HG02642 (cell line): ENCODE data around the gene EIF4EBP3.
"Not testable (repeated sequence)": the region's sequence is repeated elsewhere in the genome, so short reads cannot be mapped to it uniquely, and the experiment has no call there.

Experiments used
- ATAC-seq: cut with Tn5 transposase; IDR thresholded peaks from one replicate; pipeline ENCODE4 v1.9.1; 2021; ENCODE audit warnings: mild to moderate bottlenecking; ENCODE audit not compliant: unreplicated experiment, poor library complexity

Gene EIF4EBP3

DNA sequence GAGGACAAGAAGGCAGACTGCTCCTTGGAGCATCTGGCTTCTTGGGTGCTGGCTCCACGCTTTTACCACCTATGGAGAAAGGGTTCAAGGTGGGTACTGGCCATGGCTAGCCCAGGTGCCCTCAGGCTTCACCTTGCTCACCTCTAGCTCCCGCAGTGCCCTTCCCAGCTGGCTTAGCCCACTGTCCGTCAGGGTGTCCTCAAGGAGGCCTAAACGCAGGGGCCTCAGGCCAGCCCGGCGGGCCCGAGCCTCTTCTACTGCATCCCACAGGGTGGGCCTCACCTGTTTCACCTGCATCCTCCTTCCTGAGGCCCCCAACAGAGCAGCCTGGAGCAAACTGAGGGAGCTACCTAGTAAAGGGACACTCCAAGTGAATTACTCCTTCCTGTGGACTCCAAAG lies 26.2 kb downstream of the EIF4EBP3 start:
- no peak for ATAC-seq

GRCh38 chr5:140574165-140574564 lies 26.7 kb downstream of the EIF4EBP3 start:
- ATAC-seq, result no peak

- ATAC-seq, result no peak
These were observed 27.8 kb downstream of the EIF4EBP3 start for GRCh38 chr5:140575309-140575708.

- ATAC-seq, result no peak
These were observed 29.3 kb downstream of the EIF4EBP3 start for GRCh38 chr5:140576776-140577201.

DNA sequence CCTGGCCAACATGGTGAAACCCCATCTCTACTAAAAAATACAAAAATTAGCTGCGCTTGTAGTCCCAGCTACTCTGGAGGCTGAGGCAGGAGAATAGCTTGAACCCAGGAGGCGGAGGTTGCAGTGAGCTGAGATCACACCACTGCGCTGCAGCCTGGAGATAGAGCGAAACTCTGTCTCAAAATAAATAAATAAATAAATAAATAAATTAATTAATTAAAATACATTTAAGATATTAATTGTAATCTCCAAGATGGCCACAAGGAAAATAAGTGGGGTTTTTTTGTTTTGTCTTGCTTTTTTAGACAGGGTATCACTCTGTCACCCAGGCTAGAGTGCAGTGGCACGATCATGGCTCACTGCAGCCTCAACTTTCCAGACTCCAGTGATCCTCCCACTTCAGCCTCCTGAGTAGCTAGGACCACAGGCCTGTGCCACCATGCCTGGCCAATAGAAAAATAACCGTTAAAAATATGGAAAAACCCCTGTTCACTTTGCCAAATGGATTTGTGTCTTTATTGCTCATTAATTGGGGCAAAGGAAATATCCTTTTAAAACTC lies 31.8 kb downstream of the EIF4EBP3 start:
- not testable (repeated sequence) for ATAC-seq

DNA sequence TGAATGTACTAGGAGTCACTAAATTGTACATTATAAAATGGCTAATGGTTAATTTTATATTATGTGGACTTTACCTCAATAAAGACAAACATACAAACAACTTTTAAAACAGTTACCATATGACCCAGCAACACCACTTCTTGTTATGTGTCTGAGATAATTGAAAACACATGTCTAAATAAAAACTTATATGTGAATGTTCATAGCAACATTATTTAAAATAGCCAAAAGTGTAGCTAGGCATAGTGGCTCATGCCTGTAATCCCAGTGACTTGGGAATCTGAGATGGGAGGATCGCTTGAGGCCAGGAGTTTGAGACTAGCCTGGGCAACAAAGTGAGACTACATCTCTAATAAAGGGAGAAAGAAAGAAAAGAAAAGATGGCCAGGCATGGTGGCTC lies 40.0 kb downstream of the EIF4EBP3 start:
- no peak for ATAC-seq

DNA sequence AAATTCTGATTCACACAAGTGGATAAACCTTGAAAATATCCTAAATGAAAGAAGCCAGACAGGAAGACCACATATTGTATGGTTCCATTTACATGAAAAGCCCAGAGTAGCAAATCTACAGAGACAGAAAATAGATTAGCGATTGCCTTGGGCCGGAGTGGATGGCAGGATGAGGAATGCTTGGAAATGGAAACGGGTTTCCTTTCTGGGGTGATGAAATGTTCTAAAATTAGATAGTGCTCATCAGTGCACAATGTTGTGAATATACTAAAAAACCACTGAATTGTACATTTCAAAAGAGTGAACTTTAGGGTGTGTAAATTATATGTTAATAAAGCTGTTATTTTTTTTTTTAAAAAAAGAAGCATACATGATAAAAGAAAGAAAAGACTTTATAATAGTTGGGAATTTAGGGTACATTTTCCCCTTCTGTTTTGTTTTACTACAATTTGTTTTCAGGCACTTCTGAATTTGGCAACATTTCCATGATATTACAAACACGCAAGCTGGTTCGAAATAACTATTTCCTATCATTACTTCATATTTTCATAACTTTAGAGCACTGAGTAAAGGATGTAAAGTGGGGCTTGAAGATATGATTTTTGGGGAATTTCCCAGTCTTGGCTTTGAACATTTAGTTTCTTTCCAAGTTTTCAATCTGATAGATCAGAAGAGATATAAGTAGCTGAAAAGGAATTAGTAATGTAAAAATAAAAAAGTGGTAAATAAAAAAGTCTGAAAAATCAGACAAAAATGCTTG lies 41.0 kb downstream of the EIF4EBP3 start:
- ATAC-seq, result no peak

- no peak for ATAC-seq
These were observed 43.4 kb downstream of the EIF4EBP3 start for GRCh38 chr5:140590861-140591260.

- ATAC-seq, result no peak
These were observed 44.4 kb downstream of the EIF4EBP3 start for GRCh38 chr5:140591747-140592372.

- ATAC-seq, result not testable (repeated sequence)
These were observed 45.6 kb downstream of the EIF4EBP3 start for GRCh38 chr5:140593070-140593469.

DNA sequence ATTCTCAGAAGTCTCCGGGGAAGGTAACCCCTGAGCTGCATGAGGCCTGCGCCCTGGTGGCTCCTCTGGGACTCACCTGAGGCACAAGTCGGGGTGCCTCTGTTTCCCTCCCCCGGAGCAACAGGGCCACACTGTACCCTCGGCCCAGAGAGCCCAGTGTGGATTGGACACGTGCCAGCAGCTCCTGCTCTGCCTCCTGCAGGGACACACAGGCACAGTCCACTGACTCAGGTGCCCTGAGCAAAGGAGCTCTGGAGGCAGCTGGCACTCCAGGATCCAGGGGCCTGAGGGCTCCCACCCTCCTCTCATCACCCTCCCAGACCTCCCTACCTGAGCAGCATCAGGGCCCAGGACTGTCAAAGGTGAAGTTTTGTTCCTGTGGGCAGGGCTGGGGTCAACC lies 46.7 kb downstream of the EIF4EBP3 start:
- no peak for ATAC-seq

DNA sequence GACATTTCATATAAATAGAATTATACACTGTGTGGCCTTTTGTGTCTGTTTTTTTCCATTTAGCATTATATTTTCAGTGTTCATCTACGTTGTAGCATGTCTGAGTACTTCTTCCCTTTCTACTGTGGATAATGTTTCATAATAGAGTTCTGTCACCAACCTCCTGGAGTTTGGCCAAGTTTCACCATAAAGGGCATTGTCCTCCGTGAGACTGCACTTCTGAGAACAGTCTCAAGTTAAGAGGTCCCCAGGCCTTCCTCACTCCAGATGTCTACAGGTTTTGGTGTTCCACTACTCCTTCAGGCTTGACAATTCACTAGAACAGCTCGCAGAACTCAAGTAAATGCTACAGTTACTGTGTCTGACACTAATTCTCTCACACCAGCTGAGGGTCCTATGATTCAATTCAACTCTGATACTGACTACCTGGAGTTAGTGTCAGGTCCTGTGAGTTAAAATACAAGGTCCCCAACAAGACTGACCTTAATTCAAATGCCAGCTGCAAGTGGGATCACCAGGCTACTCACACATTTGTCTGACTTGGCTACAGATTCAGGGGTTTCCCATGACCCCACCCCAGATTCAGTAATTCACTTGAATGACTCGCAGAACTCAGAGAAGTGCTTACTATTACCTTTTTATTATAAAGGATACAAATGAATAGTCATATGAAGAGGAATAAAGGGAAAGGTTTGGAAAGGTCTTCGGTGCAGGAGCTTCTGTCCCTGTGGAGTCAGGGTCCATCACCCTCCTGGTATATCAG lies 48.3 kb downstream of the EIF4EBP3 start:
- ATAC-seq, result no peak

DNA sequence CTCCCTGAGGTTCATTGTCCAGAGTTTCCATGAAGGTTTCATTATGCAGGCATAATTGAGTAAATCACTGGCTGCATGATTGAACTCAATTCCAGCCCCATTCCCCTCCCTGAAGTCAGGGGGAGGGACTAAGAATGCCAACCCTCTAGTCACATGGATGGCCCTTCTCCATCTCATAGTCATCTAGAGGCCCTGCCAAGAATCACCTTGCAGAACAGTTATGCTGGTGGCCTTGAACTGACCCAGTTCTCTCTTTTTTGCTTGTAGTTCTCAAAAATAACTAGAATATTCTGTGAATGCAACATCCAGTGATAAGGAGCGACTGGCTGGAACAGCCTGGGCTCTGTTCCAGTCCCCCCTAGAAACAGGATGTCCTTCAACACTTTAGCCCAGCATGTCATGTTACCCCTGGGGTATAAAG lies 48.9 kb downstream of the EIF4EBP3 start:
- no peak for ATAC-seq

GRCh38 chr5:140598836-140599235 lies 51.4 kb downstream of the EIF4EBP3 start:
- ATAC-seq, result no peak
